ENCODE measurements around the gene MAJIN. TPM values are rescaled to one million over a fixed set of nuclear protein-coding genes. Genes with fewer than 3 reads are reported as not detected.

Gene MAJIN
- not detected in 2 replicates for total RNA-seq (2014; rRNA removed; shearing (Covaris generic))
- polyA plus RNA-seq (2016; fragmentation: Nextera tagmentation; extraction: Ambion mirVana) = not detected in 2 replicates

GRCh38 chr11:64971421-64972233 is at the start of gene MAJIN:
MAJIN (minus strand) TSS chr11:64972108; CDS start chr11:64959405, 12,703 bp downstream.
- in situ Hi-C loops (cut with MboI) = no loop called here
- Histone ChIP-seq H2AFZ (peak within 1 kb of the TSS; percentile 59), H3K9ac (no peak within 1 kb of the TSS), H3K4me1 (ENCODE audit: insufficient read depth) (no peaks in the 10 kb centered on the region; the same call in 1 of the 2 replicates), H3K27ac (no peak within 1 kb of the TSS), H3K4me2 (ENCODE audit: unreplicated experiment) (peak within 1 kb of the TSS; percentile 22), H3K36me3 (ENCODE audit: low read depth) (no peaks in the 10 kb centered on the region), H3F3A (ENCODE audit: insufficient read depth) (no peaks in the 10 kb centered on the region), H3K27me3 (replicated peaks; ENCODE audit: insufficient read depth) (no peaks in the 10 kb centered on the region; the same call in 1 of the 2 replicates), H3K9me2 (ENCODE audit: insufficient read depth) (no peaks in the 10 kb centered on the region), H3K9me3 (ENCODE audit: low read depth) (no peaks in the 10 kb centered on the region), H3K79me2 (ENCODE audit: insufficient read depth) (no peaks in the 10 kb centered on the region), H3K4me3 (peak within 1 kb of the TSS; percentile 32; the same call in 1 of the 2 replicates), H4K20me1 (ENCODE audit: insufficient read depth) (no peaks in the 10 kb centered on the region)
- WGBS, 2 experiments (ENCODE audit: low coverage in 1 of 2, low lambda C conversion rate in 2 of 2, missing lambda C conversion rate in 2 of 2) = 18 to 30% methylated on average over 51 to 65 of the region's 69 CpGs
- TF ChIP-seq EZH2 (IDR thresholded peaks at IDR 0.05; ENCODE audit: insufficient read depth, poor library complexity, severe bottlenecking) (no peak), EZH2phosphoT487 (IDR thresholded peaks at IDR 0.05; ENCODE audit: insufficient read depth, low read depth) (no peak)
- DNase-seq = peak; percentile 52

- TF ChIP-seq EZH2phosphoT487 (IDR thresholded peaks at IDR 0.05; ENCODE audit: insufficient read depth, low read depth) = no peak
- no peak for TF ChIP-seq EZH2 (IDR thresholded peaks at IDR 0.05; ENCODE audit: insufficient read depth, poor library complexity, severe bottlenecking)
- no peak overlapping the region for H2AFZ ChIP-seq
- no peak overlapping the region for H3K9ac ChIP-seq
- H3K9me3 ChIP-seq (ENCODE audit: low read depth) = no peaks in the 10 kb centered on the region
- H3K4me1 ChIP-seq (ENCODE audit: insufficient read depth) = no peaks in the 10 kb centered on the region
- H3K36me3 ChIP-seq (ENCODE audit: low read depth) = no peaks in the 10 kb centered on the region
- no peaks in the 10 kb centered on the region for H3F3A ChIP-seq (ENCODE audit: insufficient read depth)
- 93 to 95% methylated on average over 6 to 11 of the region's 11 CpGs for WGBS, 2 experiments (ENCODE audit: low coverage in 1 of 2, low lambda C conversion rate in 2 of 2, missing lambda C conversion rate in 2 of 2)
- H3K79me2 ChIP-seq (ENCODE audit: insufficient read depth) = 0 out of 2 replicates have a peak, but pooled peaks cover 3% of the 10 kb centered on the region
- no peak for DNase-seq
- no peak overlapping the region for H3K4me3 ChIP-seq
- H3K4me2 ChIP-seq (ENCODE audit: unreplicated experiment) = no peak overlapping the region
- H3K27me3 ChIP-seq (replicated peaks; ENCODE audit: insufficient read depth) = no peaks in the 10 kb centered on the region
- no peak overlapping the region for H3K27ac ChIP-seq
- no peaks in the 10 kb centered on the region for H4K20me1 ChIP-seq (ENCODE audit: insufficient read depth)
- H3K9me2 ChIP-seq (ENCODE audit: insufficient read depth) = no peaks in the 10 kb centered on the region
- in situ Hi-C loops (cut with MboI) = no loop called here
These were observed 49.6 kb upstream of the MAJIN start for GRCh38 chr11:65021509-65021908.

GRCh38 chr11:65021003-65021402 is 49.1 kb upstream of the MAJIN start:
- Histone ChIP-seq H3K27me3 (replicated peaks; ENCODE audit: insufficient read depth) (no peaks in the 10 kb centered on the region), H3K27ac (no peak overlapping the region), H3K79me2 (ENCODE audit: insufficient read depth) (0 out of 2 replicates have a peak, but pooled peaks cover 5% of the 10 kb centered on the region), H3K4me3 (no peak overlapping the region), H3K36me3 (ENCODE audit: low read depth) (no peaks in the 10 kb centered on the region), H3K9ac (no peak overlapping the region), H3K9me2 (ENCODE audit: insufficient read depth) (no peaks in the 10 kb centered on the region), H3K9me3 (ENCODE audit: low read depth) (no peaks in the 10 kb centered on the region), H3F3A (ENCODE audit: insufficient read depth) (no peaks in the 10 kb centered on the region), H2AFZ (no peak overlapping the region), H4K20me1 (ENCODE audit: insufficient read depth) (no peaks in the 10 kb centered on the region), H3K4me2 (ENCODE audit: unreplicated experiment) (no peak overlapping the region), H3K4me1 (ENCODE audit: insufficient read depth) (no peaks in the 10 kb centered on the region)
- DNase-seq = no peak
- 85 to 86% methylated on average over 3 of the region's 3 CpGs for WGBS, 2 experiments (ENCODE audit: low coverage in 1 of 2, low lambda C conversion rate in 2 of 2, missing lambda C conversion rate in 2 of 2)
- TF ChIP-seq EZH2phosphoT487 (IDR thresholded peaks at IDR 0.05; ENCODE audit: insufficient read depth, low read depth) (no peak), EZH2 (IDR thresholded peaks at IDR 0.05; ENCODE audit: insufficient read depth, poor library complexity, severe bottlenecking) (no peak)
- in situ Hi-C loops (cut with MboI) = no loop called here

GRCh38 chr11:65019824-65020223 is 47.9 kb upstream of the MAJIN start:
- Histone ChIP-seq H3F3A (ENCODE audit: insufficient read depth) (no peaks in the 10 kb centered on the region), H3K79me2 (ENCODE audit: insufficient read depth) (peaks cover 16% of the 10 kb centered on the region), H3K27ac (no peak overlapping the region), H3K36me3 (ENCODE audit: low read depth) (no peaks in the 10 kb centered on the region), H3K9me2 (ENCODE audit: insufficient read depth) (no peaks in the 10 kb centered on the region), H3K4me3 (no peak overlapping the region), H2AFZ (no peak overlapping the region), H3K9me3 (ENCODE audit: low read depth) (no peaks in the 10 kb centered on the region), H3K4me1 (ENCODE audit: insufficient read depth) (no peaks in the 10 kb centered on the region), H3K27me3 (replicated peaks; ENCODE audit: insufficient read depth) (no peaks in the 10 kb centered on the region), H3K9ac (no peak overlapping the region), H4K20me1 (ENCODE audit: insufficient read depth) (no peaks in the 10 kb centered on the region), H3K4me2 (ENCODE audit: unreplicated experiment) (no peak overlapping the region)
- in situ Hi-C loops (cut with MboI) = no loop called here
- 87 to 88% methylated on average over 7 of the region's 7 CpGs for WGBS, 2 experiments (ENCODE audit: low coverage in 1 of 2, low lambda C conversion rate in 2 of 2, missing lambda C conversion rate in 2 of 2)
- no peak for TF ChIP-seq EZH2phosphoT487 (IDR thresholded peaks at IDR 0.05; ENCODE audit: insufficient read depth, low read depth)
- TF ChIP-seq EZH2 (IDR thresholded peaks at IDR 0.05; ENCODE audit: insufficient read depth, poor library complexity, severe bottlenecking) = no peak
- DNase-seq = no peak
